Transverse colon (tissue), 4 donors: ENCODE measurements around the gene B4GALNT2. TPM values are rescaled to one million over a fixed set of nuclear protein-coding genes. Genes with fewer than 3 reads are reported as not detected.

Experiments used
- DNase-seq: peaks from one replicate; pipeline ENCODE4 v3.0.0-alpha.2; 2019
- H3K27ac ChIP-seq, 4 donors: fragments of 200-600 bp; sonication (generic); 2 replicates each; pipeline ENCODE4 v1.5.1; 2016 to 2018; ENCODE audit warnings: inconsistent platforms in 4 of 4
- H3K27me3 ChIP-seq: fragments of 200-600 bp; sonication (generic); 2 replicates; pipeline ENCODE4 v1.5.1; 2017; ENCODE audit warnings: inconsistent platforms
- H3K36me3 ChIP-seq, 4 donors: fragments of 200-600 bp; sonication (generic); 2 replicates each; pipeline ENCODE4 v1.5.1; 2017 to 2019; ENCODE audit warnings: inconsistent platforms in 4 of 4
- H3K4me1 ChIP-seq, 4 donors: fragments of 200-600 bp; sonication (generic); 2 replicates each; pipeline ENCODE4 v1.5.1; 2017 to 2020; ENCODE audit warnings: inconsistent platforms in 4 of 4
- H3K4me3 ChIP-seq, 4 donors: fragments of 200-600 bp; sonication (generic); 1 replicate in 1 of 4; 2 replicates in 3 of 4; pipeline versions ENCODE4 v1.5.1 to v1.6.1; 2017 to 2019; ENCODE audit warnings: inconsistent platforms in 4 of 4
- H3K9me3 ChIP-seq, 2 donors: fragments of 200-600 bp; sonication (generic); 2 replicates each; pipeline ENCODE4 v1.5.1; 2017 to 2019; ENCODE audit warnings: inconsistent platforms in 2 of 2
- EP300 ChIP-seq: sonication (generic); formaldehyde crosslinking; IDR thresholded peaks from one replicate; pipeline ENCODE4 v1.6.1; 2017; ENCODE audit warnings: antibody characterized with exemption, low read depth
- POLR2A ChIP-seq: fragments of 450-650 bp; IDR thresholded peaks from one replicate; pipeline ENCODE4 v1.6.1; 2016; ENCODE audit warnings: antibody characterized with exemption, mild to moderate bottlenecking, moderate library complexity
- POLR2AphosphoS5 ChIP-seq, 3 donors: sonication (generic); formaldehyde crosslinking; IDR thresholded peaks; one replicate each; pipeline ENCODE4 v1.6.1; 2016; ENCODE audit warnings: antibody characterized with exemption in 3 of 3
- WGBS, 2 donors: methylation state at CpG; one replicate each; pipeline ENCODE4 v1.1.5; 2018; ENCODE audit warnings: low coverage in 1 of 2; 5-methylcytosine and 5-hydroxymethylcytosine counted together
- in situ Hi-C, 4 donors: fragments of 200-750 bp; cut with MboI; loops; one replicate each; pipeline versions ENCODE4 v1.15.0 to v1.15.1; 2017; ENCODE audit warnings: low sequenced_read_pairs in 3 of 4, low pct_ligation_motif_present in 1 of 4, low pct_unique_long_range_greater_than_20kb in 1 of 4
- intact Hi-C: fragments of 100-400 bp; cut with DNase I; formaldehyde crosslinking; loops from one replicate; pipeline ENCODE4 v1.15.1; 2023; ENCODE audit warnings: low total_unique reads
- total RNA-seq, 4 donors: library from RNA; depleted of rRNA; stranded (reverse); fragments of >200 nt; gene quantifications; one replicate each; pipeline ENCODE4 v1.1.0, GENCODE V29; 2016
- TF ChIP-seq, protein P1 (sequence below), 5 experiments: fragments of 200-600 bp in 3 of 5; fragments of 450-650 bp in 2 of 5; sonication (generic) in 3 of 5; IDR thresholded peaks; 1 replicate in 2 of 5; 2 replicates in 3 of 5; pipeline ENCODE4 v1.5.1; 2016 to 2017; ENCODE audit warnings: antibody characterized with exemption in 5 of 5, inconsistent platforms in 3 of 5, mild to moderate bottlenecking in 2 of 5, moderate library complexity in 1 of 5

B4GALNT2 gene
- total RNA-seq, 4 donors from 2014 or later = 19.8 to 75.9 (median 47.3) TPM

DNA sequence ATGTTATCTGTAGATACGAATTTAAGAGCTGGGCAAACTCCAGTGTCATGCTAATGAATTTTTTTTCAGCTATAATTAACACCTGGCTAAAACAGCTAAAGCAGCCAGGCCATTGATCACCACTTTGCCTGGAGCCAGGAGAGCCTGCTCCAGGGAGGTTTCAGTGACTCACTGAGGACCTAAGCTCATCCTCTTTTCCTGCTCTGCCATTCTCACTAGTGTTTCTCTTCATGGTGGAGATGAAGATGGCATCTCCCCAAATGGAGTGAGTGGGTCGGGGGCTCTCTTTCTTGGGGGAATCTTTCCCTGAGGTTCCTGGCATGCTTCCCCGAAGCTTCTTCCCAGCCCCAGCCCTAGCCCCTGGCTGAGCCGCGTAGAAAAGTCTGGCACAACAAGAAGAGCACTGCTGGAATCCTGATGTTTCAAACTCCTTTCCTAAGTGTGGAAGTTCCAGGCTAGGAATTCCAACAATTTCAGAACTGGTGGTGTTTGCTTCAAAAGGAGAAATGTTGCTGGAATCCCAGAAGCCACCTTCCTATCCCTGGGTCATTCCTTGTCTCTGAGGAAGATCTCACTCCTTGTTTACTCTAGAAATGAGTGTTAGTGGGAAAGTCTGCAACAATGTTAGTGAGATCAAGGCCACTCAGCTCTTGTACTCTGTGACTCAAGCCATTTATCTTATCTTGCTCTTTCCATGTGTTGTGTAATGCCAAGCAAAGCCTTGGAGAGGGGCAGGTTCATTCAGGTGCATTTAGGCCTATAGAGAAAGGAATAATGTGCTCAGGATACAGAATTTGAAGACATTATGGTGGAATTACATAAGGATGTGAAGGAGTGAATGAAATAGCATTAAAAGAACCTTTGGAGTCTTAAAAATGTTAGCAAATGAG, 26.0 kb upstream of the B4GALNT2 start:
- no peaks in the 10 kb centered on the region for H3K9me3 ChIP-seq
- no peak overlapping the region for H3K27ac ChIP-seq
- DNase-seq = no peak
- peaks cover 0 to 5% (median 0%) of the 10 kb centered on the region in 4 donors for H3K4me1 ChIP-seq
- in situ Hi-C loops (no loop called here), intact Hi-C loops (no loop called here)
- H3K4me3 ChIP-seq = no peak overlapping the region
- H3K36me3 ChIP-seq = no peaks in the 10 kb centered on the region
- TF ChIP-seq POLR2A (no peak), EP300 (no peak), POLR2AphosphoS5 (IDR thresholded peaks at IDR 0.05) (no peak)
- TF ChIP-seq, protein P1, sequence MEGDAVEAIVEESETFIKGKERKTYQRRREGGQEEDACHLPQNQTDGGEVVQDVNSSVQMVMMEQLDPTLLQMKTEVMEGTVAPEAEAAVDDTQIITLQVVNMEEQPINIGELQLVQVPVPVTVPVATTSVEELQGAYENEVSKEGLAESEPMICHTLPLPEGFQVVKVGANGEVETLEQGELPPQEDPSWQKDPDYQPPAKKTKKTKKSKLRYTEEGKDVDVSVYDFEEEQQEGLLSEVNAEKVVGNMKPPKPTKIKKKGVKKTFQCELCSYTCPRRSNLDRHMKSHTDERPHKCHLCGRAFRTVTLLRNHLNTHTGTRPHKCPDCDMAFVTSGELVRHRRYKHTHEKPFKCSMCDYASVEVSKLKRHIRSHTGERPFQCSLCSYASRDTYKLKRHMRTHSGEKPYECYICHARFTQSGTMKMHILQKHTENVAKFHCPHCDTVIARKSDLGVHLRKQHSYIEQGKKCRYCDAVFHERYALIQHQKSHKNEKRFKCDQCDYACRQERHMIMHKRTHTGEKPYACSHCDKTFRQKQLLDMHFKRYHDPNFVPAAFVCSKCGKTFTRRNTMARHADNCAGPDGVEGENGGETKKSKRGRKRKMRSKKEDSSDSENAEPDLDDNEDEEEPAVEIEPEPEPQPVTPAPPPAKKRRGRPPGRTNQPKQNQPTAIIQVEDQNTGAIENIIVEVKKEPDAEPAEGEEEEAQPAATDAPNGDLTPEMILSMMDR (IDR thresholded peaks at IDR 0.05) = no peak
- 37 to 75% methylated on average over 2 to 5 of the region's 5 CpGs for WGBS, 2 donors
- peaks cover 5% of the 10 kb centered on the region for H3K27me3 ChIP-seq

DNA sequence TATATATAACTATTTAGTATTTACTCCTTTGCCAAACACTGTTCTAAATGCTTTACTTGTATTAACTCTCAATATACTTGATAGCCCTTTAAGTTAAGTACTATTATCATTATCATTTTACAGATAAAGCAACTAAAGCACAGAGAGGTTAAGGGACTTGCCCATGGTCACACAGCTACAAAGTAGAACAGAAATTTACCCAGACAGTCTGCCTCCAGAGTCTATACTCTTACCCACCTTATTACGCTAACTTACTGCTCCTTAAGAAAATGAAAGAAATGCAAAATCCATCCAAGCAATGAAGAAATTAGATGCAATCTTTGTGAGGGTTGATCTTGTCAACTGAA, 25.4 kb upstream of the B4GALNT2 start:
- no peak for TF ChIP-seq EP300
- no peak for TF ChIP-seq POLR2AphosphoS5 (IDR thresholded peaks at IDR 0.05)
- TF ChIP-seq, protein P1 (IDR thresholded peaks at IDR 0.05) = no peak
- TF ChIP-seq POLR2A = no peak
- 92% methylated on average over 1 of the region's 1 CpG; no CpG with 5 or more reads in 1 of the 2 donors for WGBS, 2 donors

DNA sequence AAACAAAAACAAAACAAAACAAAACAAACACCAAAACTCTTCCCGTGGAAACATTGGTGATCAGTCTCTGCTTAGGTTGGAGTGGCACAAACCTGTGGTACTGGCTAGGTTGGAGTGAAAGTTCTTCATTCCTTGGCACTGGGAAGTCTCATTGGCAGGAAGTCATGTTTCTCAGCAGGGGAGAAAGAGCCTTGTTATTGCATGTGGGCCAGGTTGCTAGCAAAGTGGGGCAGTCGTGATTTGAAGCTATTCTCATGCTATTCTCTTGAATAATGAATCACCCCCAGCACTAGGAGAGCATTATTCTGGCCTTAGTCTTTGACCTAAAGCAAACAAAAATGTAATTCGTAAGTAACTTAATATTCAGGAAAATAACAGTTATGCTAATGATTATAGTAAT, 24.3 kb upstream of the B4GALNT2 start:
- Histone ChIP-seq H3K27ac (no peak overlapping the region), H3K4me1 (no peaks in the 10 kb centered on the region), H3K27me3 (peaks cover 5% of the 10 kb centered on the region), H3K36me3 (no peaks in the 10 kb centered on the region), H3K4me3 (no peak overlapping the region), H3K9me3 (no peaks in the 10 kb centered on the region)
- in situ Hi-C loops (no loop called here), intact Hi-C loops (no loop called here)
- WGBS, 2 donors = 63 to 75% methylated on average over 1 to 3 of the region's 3 CpGs
- DNase-seq = no peak
- no peak for TF ChIP-seq POLR2A

More for the DNA sequence above, 25.4 kb upstream of the B4GALNT2 start:
- peaks cover 5% of the 10 kb centered on the region for H3K27me3 ChIP-seq
- H3K36me3 ChIP-seq = no peaks in the 10 kb centered on the region
- no peak for DNase-seq
- in situ Hi-C loops (no loop called here), intact Hi-C loops (no loop called here)
- H3K4me1 ChIP-seq = no peaks in the 10 kb centered on the region
- H3K4me3 ChIP-seq = no peak overlapping the region
- H3K9me3 ChIP-seq = no peaks in the 10 kb centered on the region
- no peak overlapping the region for H3K27ac ChIP-seq

GRCh38 chr17:49110509-49110908, 22.1 kb upstream of the B4GALNT2 start:
- H3K4me3 ChIP-seq = no peak overlapping the region
- DNase-seq = no peak
- intact Hi-C loops = no loop called here
- no peaks in the 10 kb centered on the region for H3K27me3 ChIP-seq
- in situ Hi-C loops = no loop called here
- no peaks in the 10 kb centered on the region for H3K9me3 ChIP-seq
- no peak overlapping the region for H3K27ac ChIP-seq
- H3K4me1 ChIP-seq = no peaks in the 10 kb centered on the region
- no peak for TF ChIP-seq EP300
- 94% methylated on average over 1 of the region's 1 CpG; no CpG with 5 or more reads in 1 of the 2 donors for WGBS, 2 donors
- H3K36me3 ChIP-seq = no peaks in the 10 kb centered on the region

- DNase-seq = no peak
- H3K9me3 ChIP-seq = no peaks in the 10 kb centered on the region
- in situ Hi-C loops (no loop called here), intact Hi-C loops (no loop called here)
- WGBS, 2 donors = 72 to 85% methylated on average over 3 to 4 of the region's 4 CpGs
- H3K4me1 ChIP-seq = peaks cover 0 to 5% (median 0%) of the 10 kb centered on the region in 4 donors
- H3K27me3 ChIP-seq = no peaks in the 10 kb centered on the region
- H3K27ac ChIP-seq = no peak overlapping the region
- no peak for TF ChIP-seq POLR2AphosphoS5 (IDR thresholded peaks at IDR 0.05)
- TF ChIP-seq, protein P1 (IDR thresholded peaks at IDR 0.05) = no peak
- no peak for TF ChIP-seq EP300
- no peak for TF ChIP-seq POLR2A
- no peak overlapping the region for H3K4me3 ChIP-seq
- no peaks in the 10 kb centered on the region for H3K36me3 ChIP-seq
Measured at GRCh38 chr17:49111934-49112333, 20.6 kb upstream of the B4GALNT2 start.
